ENCODE results near the gene ZNF366. TPM values are rescaled to one million over a fixed set of nuclear protein-coding genes. Genes with fewer than 3 reads are reported as not detected.

ZNF366 gene
- polyA plus RNA-seq, 1 donor (not counting 4 experiments of a cell fraction or from before 2014, with no cell fraction given) = not detected

- Histone ChIP-seq H3K9ac (ENCODE audit: control insufficient read depth, extremely low read depth, insufficient read depth, low read length) (no peak overlapping the region), H3K4me1 (ENCODE audit: control insufficient read depth, extremely low read depth, insufficient read depth, low read length) (peaks cover 21% of the 10 kb centered on the region), H4K20me1 (ENCODE audit: control insufficient read depth, extremely low read depth, insufficient read depth, low read length) (no peaks in the 10 kb centered on the region), H2AFZ (ENCODE audit: control insufficient read depth, low read length) (no peak overlapping the region), H3K4me3 (ENCODE audit: control insufficient read depth in 2 of 3, extremely low read depth in 1 of 3, insufficient read depth in 2 of 3, low read depth in 1 of 3, low read length in 3 of 3) (no peak overlapping the region), H3K9me3 (ENCODE audit: control insufficient read depth, low read depth, low read length) (no peaks in the 10 kb centered on the region), H3K27ac (ENCODE audit: control insufficient read depth, insufficient read depth, low read length) (no peak overlapping the region), H3K79me2 (ENCODE audit: control insufficient read depth, insufficient read depth, low read length) (no peaks in the 10 kb centered on the region), H3K27me3 (ENCODE audit: control insufficient read depth, extremely low read depth, insufficient read depth, low read length) (no peaks in the 10 kb centered on the region), H3K9me1 (ENCODE audit: control insufficient read depth, extremely low read depth, insufficient read depth, low read length) (no peaks in the 10 kb centered on the region), H3K36me3 (ENCODE audit: control insufficient read depth in 2 of 2, extremely low read depth in 1 of 2, insufficient read depth in 2 of 2, low read length in 2 of 2) (no peaks in the 10 kb centered on the region), H3K4me2 (ENCODE audit: control insufficient read depth, extremely low read depth, insufficient read depth, low read depth, low read length) (no peak overlapping the region)
- DNase-seq (ENCODE audit: low read depth, low spot score) (no peak), FAIRE-seq (no peak)
- dilution Hi-C loops (cut with MboI; ENCODE audit: extremely low pct_ligation_motif_present, low sequenced_read_pairs) = no loop called here
- no peak for TF ChIP-seq CTCF (optimal IDR thresholded peaks at IDR 0.05 in 1 of 3, IDR thresholded peaks at IDR 0.05 in 1 of 3, conservative IDR thresholded peaks at IDR 0.05 in 1 of 3; ENCODE audit: extremely low read depth in 1 of 3, insufficient read depth in 2 of 3, low read length in 3 of 3)
- no peak for TF ChIP-seq EZH2 (IDR thresholded peaks at IDR 0.05; ENCODE audit: low read length)
Measured at GRCh38 chr5:72508241-72509170, 1.3 kb upstream of the ZNF366 start.

DNA sequence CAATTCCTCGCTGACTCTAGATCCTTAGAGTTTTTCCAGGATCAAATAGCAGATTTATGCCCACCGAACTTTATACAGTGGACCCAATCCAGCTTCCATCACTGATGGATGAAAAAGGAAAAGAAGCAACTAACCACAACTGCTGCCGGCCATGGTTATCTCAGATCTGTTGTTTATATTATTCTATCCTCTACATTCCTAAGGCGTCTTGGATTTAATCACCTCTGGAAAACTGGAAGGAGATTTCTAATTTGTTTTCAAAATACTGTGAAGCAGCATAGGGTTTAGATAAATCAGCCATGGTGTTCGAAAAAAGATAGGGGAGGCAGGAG lies 663 bp upstream of the ZNF366 start:
- TF ChIP-seq CTCF (optimal IDR thresholded peaks at IDR 0.05 in 1 of 3, IDR thresholded peaks at IDR 0.05 in 1 of 3, conservative IDR thresholded peaks at IDR 0.05 in 1 of 3; ENCODE audit: extremely low read depth in 1 of 3, insufficient read depth in 2 of 3, low read length in 3 of 3) (no peak), EZH2 (IDR thresholded peaks at IDR 0.05; ENCODE audit: low read length) (no peak)

More for the DNA sequence above, 663 bp upstream of the ZNF366 start:
- Histone ChIP-seq H3K9ac (ENCODE audit: control insufficient read depth, extremely low read depth, insufficient read depth, low read length) (no peak overlapping the region), H3K79me2 (ENCODE audit: control insufficient read depth, insufficient read depth, low read length) (no peaks in the 10 kb centered on the region), H3K27me3 (ENCODE audit: control insufficient read depth, extremely low read depth, insufficient read depth, low read length) (no peaks in the 10 kb centered on the region), H4K20me1 (ENCODE audit: control insufficient read depth, extremely low read depth, insufficient read depth, low read length) (no peaks in the 10 kb centered on the region), H3K27ac (ENCODE audit: control insufficient read depth, insufficient read depth, low read length) (no peak overlapping the region), H3K4me2 (ENCODE audit: control insufficient read depth, extremely low read depth, insufficient read depth, low read depth, low read length) (no peak overlapping the region), H3K4me1 (ENCODE audit: control insufficient read depth, extremely low read depth, insufficient read depth, low read length) (peaks cover 21% of the 10 kb centered on the region), H3K36me3 (ENCODE audit: control insufficient read depth in 2 of 2, extremely low read depth in 1 of 2, insufficient read depth in 2 of 2, low read length in 2 of 2) (no peaks in the 10 kb centered on the region), H2AFZ (ENCODE audit: control insufficient read depth, low read length) (no peak overlapping the region), H3K9me1 (ENCODE audit: control insufficient read depth, extremely low read depth, insufficient read depth, low read length) (no peaks in the 10 kb centered on the region), H3K9me3 (ENCODE audit: control insufficient read depth, low read depth, low read length) (no peaks in the 10 kb centered on the region), H3K4me3 (ENCODE audit: control insufficient read depth in 2 of 3, extremely low read depth in 1 of 3, insufficient read depth in 2 of 3, low read depth in 1 of 3, low read length in 3 of 3) (no peak overlapping the region)
- no peak for FAIRE-seq
- no peak for DNase-seq (ENCODE audit: low read depth, low spot score)
- dilution Hi-C loops (cut with MboI; ENCODE audit: extremely low pct_ligation_motif_present, low sequenced_read_pairs) = no loop called here

Data from keratinocyte (primary cell).